Stimulated activated CD4-positive, alpha-beta T cell treated with anti-CD3 and anti-CD28 coated beads, Interleukin-4, amount 100 ng/mL, for 48 hours (primary cell): ENCODE measurements around the gene HDAC9.
"Not testable (repeated sequence)": the region's sequence is repeated elsewhere in the genome, so short reads cannot be mapped to it uniquely, and the experiment has no call there.

Source experiments
- DNase-seq, 2 donors: peaks; one replicate each; pipeline ENCODE4 v3.0.0-alpha.2; 2020; ENCODE audit warnings: low read depth in 2 of 2

HDAC9 gene

DNA sequence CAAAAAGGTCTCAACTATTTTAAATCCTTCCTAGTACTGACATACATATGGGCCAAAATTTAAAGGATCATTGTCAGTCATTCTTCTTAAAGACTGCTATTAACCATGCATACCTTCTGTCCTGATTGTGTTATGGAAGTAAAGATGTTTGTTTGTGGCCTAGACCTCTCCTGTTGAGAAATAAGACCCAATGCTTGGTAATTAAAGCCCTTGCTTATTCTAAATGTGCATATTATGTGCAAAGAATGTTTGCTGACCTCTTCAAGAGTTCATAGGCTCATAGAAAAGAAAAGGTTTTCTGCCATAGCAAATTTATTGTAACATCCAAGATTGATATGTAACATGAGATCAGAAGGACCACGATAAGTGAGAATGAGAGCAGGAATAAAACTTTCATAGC, 476.3 kb downstream of the HDAC9 start:
- no peak for DNase-seq

DNA sequence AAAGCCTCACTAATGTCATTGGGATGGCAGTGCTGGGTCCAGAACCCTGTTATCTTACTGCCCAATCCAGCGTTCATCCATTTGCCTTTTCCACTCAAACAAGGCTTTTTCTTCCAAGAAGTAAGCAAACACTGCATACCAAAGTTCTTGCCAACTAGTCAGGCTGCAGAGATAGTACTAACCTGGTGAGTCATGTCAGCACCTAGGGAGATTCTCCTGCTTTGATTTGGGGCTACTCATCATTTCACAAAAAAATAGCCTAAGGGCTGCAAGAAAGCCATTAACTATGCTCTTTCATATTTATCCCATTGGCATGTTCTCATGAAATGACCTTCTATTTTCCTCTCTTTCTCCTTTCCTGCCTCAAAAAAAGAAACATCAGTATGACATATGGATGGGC, 479.3 kb downstream of the HDAC9 start:
- no peak for DNase-seq

DNA sequence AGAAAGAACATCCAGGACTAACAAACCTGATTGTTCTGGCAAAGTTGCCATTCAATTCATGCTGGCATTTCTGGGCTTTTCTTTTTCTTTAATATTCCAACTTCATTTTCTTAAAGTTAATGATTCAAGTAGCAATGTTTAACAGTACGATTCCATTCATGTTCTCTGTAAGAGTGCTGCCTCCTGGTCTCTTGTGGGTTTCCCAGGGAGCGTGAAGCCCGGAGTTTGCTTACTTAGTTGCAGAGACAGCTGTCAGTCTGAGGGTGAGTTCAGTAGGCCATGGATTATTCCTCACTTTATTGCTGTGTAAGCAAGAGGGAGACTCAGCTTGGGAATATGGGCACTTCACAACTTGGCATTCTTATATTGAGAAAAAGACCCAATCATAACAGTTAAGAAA, 479.7 kb downstream of the HDAC9 start:
- no peak for DNase-seq

DNA sequence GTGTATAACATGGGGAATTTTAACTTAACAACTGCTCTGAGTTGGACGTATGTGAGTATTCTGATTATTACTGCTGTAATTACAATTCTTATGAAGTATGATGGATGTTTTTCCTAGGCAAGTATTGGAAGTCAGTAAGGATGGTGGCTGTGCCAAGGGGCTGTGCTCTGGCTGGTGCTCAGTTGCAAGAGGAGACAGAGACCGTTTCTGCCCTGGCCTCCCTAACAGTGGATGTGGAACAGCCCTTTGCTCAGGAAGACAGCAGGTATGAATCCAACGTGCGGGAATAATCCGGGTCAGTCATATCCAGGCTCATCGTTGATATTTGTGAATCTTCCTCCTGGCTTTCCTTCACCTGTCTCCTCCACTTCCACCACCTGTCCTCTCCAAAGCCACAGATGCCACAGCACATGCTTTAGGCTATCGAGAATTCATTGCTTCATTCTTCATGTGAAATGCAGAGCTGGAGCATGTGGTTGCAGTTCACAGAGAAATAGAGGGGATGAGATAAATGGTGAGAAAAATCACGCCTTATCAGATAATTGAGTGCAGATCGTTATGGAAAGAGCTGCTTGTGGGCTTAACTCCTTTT, 480.2 kb downstream of the HDAC9 start:
- no peak for DNase-seq

DNA sequence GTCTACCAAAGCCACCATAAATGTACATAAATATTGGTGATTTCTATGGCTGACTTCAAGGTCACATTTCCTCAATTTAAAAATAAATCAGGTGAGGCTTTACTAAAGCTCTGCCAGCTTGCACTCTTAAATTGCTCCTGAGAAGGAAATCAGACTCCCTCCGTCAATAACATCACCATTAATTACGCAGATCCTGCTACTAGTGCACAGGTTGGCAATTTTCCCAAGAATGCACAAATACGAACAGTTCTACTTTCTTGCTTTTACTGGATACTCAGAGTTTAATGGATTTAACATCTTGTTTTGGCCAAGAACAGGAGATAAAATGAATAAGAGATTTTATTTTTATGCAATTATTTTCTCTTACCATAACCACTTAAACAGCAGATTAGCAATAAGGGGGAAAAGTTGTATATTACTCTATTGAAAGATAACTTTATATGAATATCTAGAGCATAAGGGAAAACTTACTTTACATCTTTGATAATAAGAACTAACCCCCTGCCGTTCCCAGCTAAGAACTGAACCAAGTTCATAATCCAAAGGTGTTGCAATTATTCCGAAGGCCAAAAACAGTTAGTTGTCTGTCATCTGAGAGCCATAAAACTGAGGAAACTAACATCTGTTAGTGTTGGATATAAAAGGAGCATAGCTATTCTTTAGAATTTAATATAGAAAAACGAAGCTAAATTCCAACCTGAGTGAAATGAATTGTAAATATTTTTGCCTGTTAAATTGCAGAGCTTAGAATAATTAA, 481.3 kb downstream of the HDAC9 start:
- no peak for DNase-seq

DNA sequence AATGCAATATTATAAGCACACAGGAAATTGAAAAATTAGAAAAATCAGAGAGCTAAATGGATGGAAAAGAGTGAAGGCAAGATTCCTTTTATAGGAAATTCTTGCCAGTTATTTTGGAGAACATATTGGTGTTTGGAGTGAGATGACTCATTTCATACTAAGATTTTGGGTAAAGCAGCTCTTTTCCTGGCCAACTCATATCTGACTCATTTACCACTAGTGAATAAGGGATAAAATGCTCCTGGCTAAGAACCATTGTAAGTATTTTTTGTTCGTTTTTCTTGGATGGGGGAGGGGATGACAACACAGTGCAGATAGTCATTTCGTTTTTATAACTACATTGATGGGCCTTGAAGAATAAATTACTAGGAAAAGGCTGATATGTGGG, 482.6 kb downstream of the HDAC9 start:
- DNase-seq = no peak

DNA sequence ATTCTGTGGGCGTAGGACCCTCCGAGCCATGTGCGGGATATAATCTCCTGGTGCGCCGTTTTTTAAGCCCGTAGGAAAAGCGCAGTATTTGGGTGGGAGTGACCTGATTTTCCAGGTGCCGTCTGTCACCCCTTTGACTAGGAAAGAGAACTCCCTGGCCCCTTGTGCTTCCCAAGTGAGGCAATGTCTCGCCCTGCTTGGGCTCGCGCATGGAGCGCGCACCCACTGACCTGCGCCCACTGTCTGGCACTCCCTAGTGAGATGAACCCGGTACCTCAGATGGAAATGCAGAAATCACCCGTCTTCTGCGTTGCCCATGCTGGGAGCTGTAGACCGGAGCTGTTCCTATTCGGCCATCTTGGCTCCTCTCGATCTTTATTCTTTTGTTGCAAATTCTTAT, 495.2 kb downstream of the HDAC9 start:
- not testable (repeated sequence) for DNase-seq

DNA sequence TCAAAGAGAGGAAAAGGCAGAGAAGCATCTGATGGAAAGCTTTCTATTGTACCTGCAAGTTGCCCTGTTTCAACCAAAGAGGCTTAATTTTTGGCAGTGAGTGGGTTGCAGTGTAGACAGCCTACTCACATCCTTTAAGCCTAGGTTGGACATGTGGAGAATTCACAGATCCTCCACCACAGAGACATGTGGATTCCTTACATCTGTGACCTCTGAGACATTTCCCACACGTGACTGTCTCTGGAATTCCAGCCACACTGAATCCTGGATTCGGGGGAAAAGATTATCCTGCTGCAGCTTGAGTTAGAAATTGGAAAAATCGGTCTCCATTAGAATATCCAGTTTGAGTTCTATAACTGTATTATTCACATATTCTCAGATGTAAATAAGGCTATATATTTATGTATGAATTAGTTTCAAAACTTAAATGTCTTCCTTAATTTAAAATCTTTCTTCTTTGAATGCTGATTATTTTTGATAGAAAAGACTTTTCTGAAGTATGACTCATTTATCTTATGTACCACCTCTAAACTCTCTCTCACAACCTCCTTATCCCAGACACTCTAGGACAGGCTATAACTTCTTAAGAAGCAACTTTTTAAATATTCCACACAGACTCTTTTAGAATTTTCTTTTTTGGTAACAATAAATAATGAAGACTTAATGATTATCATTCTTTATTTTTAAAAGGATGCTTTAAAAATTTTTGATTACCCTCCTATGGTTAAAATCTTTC, 498.6 kb downstream of the HDAC9 start:
- no peak for DNase-seq

DNA sequence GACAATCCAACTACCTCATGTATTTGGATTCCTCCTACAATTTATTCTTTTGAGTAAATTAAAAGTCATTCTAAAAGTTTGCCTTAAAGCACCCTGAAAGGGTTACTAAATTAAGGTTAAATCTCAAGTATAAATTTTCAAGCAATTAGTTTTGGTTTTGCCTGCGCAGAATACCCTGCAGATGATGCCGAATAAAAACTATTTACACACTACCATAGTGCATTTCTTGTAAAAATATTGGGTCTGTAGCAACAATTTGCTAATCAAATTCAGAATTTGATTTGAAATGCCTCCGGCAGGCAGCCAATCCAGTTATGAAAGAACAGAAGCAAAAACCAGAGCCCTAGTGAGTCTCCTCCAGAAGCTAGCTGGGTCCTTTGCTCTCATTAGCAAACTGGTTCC, 499.7 kb downstream of the HDAC9 start:
- DNase-seq = no peak

DNA sequence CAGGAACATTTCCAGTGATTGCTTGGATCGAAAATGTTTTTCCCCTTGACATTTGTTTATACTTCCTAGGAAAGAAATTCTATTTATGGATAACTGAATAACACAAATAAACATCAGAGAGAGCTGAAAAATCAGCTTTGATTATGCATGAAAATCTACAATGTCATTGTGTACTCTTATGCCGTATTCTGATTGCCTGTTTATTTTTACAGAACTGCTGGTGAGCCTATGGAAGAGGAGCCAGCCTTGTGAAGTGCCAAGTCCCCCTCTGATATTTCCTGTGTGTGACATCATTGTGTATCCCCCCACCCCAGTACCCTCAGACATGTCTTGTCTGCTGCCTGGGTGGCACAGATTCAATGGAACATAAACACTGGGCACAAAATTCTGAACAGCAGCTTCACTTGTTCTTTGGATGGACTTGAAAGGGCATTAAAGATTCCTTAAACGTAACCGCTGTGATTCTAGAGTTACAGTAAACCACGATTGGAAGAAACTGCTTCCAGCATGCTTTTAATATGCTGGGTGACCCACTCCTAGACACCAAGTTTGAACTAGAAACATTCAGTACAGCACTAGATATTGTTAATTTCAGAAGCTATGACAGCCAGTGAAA, 500.4 kb downstream of the HDAC9 start:
- DNase-seq = no peak

DNA sequence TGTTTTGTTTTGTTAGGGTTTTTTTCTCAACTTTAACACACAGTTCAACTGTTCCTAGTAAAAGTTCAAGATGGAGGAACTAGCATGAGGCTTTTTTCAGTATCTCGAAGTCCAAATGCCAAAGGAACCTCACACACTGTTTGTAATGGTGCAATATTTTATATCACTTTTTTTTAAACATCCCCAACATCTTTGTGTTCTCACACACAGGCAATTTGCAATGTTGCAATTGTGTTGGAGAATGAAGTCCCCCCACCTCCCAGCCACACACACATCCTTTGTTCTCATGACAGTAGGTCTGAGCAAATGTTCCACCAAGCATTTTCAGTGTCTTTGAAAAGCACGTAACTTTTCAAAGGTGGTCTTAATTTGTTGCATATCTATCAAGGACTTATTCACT, 501.0 kb downstream of the HDAC9 start:
- DNase-seq = no peak

DNA sequence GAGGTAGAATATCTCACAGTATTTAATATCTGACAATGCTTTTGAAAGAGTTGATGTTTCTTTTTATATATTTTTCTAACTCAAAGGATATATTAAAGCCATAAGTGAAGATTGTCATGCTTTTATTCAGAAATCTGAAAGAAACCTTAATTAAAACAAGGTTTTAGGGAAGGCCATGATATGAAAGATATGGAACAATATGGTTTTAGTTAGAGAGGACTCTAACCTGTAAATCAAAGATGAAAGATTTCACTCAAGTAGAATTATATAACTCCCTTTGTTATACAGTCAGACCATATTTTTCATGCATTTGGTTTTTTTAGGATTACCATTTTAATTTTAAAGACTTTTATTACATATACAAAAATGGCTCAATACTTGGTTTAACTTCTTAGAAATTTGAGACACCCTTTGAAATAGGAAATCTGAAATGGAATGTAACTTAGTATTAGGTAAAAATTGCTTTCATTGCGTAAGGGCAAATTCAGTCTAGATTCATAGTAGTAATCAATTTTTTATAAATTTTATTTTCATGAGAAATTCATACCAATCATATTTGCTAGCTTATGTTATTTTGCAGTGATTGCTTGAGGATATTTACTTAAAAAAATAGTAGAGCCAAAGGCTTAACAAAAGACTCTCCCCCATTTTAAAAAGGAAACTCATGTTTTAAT, 502.1 kb downstream of the HDAC9 start:
- no peak for DNase-seq

DNA sequence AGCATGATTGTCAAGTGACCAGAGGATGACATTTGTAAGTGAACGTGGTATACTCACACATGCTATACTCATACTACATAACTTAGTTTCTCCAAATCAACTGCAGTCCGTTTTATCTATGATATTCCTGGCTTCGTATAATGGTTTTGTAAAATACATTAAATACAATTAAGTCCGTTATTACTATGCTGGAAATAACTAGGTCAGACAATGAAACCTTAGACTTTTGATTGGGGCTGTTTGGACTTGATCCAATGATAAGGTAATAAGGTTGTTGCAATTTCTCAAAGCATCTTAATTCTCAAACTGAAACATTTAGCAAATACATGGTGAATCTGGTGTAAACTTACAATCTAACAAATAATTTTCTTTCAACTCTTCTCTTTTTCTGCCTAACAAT, 504.9 kb downstream of the HDAC9 start:
- DNase-seq = no peak

DNA sequence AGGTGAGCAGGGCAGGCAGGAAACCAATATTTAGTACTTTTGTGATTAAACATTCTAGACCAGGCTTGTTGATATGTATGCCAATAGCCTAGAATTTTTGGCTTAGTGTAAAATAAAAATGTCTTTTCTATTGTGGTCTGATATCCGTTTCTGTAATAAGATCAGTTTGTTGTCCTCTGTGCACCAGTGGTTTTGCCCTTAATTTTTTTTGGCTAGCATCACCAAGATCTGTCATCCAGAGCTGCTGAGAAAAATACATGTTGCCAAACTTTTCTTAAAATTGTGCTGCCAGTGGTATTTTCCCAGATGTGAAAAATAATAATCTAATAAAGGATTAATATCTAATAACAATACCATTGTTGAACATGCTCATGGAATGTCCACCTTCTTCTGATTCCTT, 506.3 kb downstream of the HDAC9 start:
- DNase-seq = no peak

DNA sequence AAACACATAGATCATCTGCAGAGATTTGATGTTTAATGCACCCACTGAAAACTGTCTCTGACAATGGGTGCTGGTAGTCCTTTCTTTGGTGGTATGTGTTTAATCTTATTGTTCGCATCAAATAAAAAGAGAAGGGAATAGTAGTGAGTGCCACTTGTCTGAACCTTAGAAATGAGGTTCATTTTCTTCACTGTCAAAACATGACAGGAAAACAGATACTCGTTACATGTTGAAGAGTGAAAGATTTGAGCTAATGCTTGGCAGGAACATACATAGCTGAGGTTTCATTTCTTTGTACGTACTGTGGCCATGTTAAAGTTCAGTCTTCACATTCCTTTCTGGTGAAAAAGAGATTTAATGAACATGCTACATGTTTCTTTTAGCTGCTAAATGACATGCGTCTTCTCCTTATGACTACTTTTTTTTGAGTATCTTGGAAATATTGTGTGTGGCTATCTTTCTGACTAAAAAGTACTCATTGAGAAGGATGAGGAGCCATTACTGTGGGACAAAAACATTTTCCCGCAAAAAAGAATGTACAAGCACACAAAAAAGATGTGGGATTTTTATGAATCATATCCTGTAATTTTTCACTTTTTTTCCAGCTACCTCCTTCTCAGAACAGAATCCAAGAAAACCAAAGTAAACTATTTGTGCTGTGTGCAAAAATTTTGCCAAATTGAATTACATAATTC, 513.8 kb downstream of the HDAC9 start:
- no peak for DNase-seq

DNA sequence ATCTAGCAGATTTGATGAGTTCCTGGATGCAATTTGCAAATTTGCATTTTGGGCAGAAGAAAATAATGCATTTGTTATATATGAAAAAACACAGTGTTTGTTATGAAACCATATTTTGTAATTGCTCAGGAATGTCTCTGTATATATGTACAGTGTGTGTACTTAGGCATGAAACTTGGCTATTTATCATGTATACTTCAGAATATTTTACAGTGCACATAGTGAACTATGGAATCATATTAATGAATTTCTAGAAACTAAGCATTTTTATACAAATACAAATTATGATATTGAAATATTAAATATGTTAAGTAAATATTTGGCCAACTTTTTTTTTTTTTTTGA, 514.4 kb downstream of the HDAC9 start:
- no peak for DNase-seq

DNA sequence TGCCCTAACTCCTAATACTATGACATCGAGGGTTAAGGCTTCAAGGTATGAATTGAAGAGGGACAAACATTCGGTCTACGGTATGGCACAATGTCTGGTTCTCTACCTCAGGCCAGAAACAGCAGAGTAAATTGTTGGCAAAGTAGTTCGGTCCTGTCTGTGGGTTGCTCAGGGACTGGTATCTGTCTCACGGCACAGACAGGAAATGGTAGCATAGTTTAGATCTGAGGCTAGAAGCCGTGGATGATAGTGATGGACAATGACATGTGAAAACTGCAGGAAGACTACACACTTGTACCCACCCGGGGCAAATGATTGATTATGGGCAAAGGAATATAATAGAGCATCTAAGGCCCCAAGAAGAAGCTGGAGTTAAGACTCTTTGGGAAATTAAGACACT, 515.7 kb downstream of the HDAC9 start:
- DNase-seq = no peak

DNA sequence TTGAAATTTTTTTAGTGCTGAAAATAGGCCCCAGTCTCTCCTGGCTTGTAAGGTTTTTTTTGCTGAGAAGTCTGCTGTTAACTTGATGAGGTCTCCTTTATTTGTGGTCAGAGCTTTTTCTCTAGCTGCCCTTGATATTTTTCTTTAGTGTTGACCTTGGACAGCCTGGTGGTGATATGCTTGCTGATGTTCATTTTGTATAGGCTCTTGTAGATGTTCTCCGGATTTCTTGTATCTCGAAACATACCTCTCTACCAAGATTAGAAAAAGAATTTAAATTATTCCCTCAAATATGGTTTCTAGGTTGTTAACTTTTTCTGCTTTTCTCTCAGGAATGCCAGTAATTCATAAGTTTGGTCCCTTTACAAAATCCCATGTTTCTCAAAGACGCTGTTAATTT, 519.5 kb downstream of the HDAC9 start:
- DNase-seq = no peak

DNA sequence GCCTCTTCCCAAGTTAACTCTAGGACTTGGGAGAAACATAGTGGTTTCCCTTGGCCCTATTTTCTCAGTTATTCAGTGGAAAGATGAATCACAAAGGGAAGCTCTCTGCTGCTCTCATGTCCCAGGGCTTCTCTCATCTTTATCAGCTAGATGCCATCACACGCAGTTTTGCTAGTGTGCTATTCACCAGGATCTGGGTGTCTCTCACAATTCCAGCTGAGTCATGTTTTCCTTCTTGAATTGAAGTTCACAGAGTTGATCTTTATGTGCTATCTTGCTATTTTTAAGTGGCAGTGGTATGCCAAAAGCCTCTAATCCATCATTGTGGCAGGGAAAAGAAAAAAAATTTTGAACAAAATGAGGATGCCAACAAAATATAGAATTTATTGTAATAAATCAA, 520.6 kb downstream of the HDAC9 start:
- DNase-seq = no peak

DNA sequence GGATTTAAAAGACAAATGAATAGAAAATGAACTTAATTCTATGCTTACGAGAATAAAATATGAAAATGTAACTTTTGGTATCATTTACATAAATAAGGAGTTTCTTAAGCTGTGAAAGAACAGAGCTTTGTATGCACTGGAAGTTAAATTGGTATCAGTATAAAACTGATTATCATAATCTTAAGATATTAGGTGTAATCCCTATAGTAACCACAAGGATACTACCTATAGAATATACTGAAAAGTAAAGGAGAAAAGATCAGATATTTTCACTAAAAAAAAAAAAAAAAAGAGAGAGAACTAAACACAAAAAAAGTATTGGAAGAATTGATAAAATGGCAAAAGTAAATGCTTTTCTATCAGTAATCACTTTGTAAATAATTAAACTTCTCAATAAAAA, 521.8 kb downstream of the HDAC9 start:
- no peak for DNase-seq

DNA sequence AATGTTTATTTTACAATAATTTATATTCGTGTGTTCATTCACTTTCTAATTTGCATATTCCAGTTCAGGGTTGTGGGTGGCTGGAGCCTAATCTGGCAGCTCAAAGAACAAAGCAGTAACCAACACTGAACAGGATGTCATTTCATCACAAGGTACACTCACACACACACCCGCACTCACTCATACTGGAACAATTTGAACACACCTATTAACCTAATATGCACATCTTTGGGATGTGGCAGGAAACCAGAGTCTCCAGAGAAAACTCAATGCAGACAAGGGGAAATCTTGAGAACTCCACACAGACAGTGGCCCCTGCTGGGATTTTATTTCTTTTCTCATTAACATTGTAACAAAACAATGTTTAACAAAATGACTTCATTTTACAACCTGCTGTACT, 524.5 kb downstream of the HDAC9 start:
- DNase-seq = no peak

DNA sequence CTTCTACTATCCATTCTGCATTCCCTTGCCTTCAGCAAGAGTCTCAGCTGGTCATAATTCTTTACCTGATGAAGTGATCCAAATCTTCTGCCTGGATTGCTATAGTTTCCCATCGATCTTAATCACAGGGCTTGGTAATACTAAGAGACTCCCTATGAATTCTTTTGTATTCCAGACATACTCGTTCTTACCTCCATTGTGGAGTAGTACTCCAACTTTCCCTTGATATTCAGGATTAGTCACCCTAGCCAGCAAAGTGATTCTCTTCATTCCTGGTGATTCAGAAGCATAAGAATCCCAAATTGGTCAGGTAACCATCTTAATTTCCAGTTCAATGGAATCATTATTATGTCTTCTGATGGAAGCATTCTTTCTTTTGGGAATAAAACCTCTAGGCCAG, 525.2 kb downstream of the HDAC9 start:
- DNase-seq = no peak
